HAP-1 (cell line): ENCODE results near the gene ST6GAL1.
A peak's percentile ranks its signal among the peaks of the same experiment; 100 is the strongest.

Experiments
- DNase-seq, 2 experiments: peaks; one replicate each; pipeline ENCODE4 v3.0.0-alpha.2; 2016 to 2020; ENCODE audit warnings: low spot score in 2 of 2
- H3K27me3 ChIP-seq: fragments of 250-450 bp; sonication (Bioruptor Pico); 2 replicates; pipeline ENCODE4 v1.5.1; 2020; ENCODE audit warnings: low read depth, mild to moderate bottlenecking, moderate library complexity
- H3K36me3 ChIP-seq: fragments of 250-450 bp; sonication (Bioruptor Pico); replicated peaks from 2 replicates; pipeline ENCODE4 v1.5.1; 2020; ENCODE audit warnings: mild to moderate bottlenecking
- H3K4me1 ChIP-seq: fragments of 250-450 bp; sonication (Bioruptor Pico); 2 replicates; pipeline ENCODE4 v1.5.1; 2020; ENCODE audit warnings: mild to moderate bottlenecking
- H3K4me3 ChIP-seq: fragments of 250-450 bp; sonication (Bioruptor Pico); 2 replicates; pipeline ENCODE4 v1.5.1; 2020; ENCODE audit warnings: mild to moderate bottlenecking, moderate library complexity
- H3K9me3 ChIP-seq: fragments of 250-450 bp; sonication (Bioruptor Pico); 2 replicates; pipeline ENCODE4 v1.5.1; 2020; ENCODE audit warnings: mild to moderate bottlenecking, moderate library complexity
- in situ Hi-C: fragments of 300-500 bp; cut with MboI; formaldehyde crosslinking; loops from 3 replicates; pipeline ENCODE4 v1.14.3; 2020; ENCODE audit warnings: low sequenced_read_pairs, inconsistent platforms, mixed read lengths

The ST6GAL1 gene

GRCh38 chr3:187080799-187081450 is 150.6 kb downstream of the ST6GAL1 start:
- peaks cover 22% of the 10 kb centered on the region for H3K4me1 ChIP-seq
- H3K4me3 ChIP-seq = no peak overlapping the region
- no peaks in the 10 kb centered on the region for H3K9me3 ChIP-seq
- in situ Hi-C loops = no loop called here
- no peak for DNase-seq
- H3K36me3 ChIP-seq = peaks cover 30% of the 10 kb centered on the region
- no peaks in the 10 kb centered on the region for H3K27me3 ChIP-seq

- DNase-seq = no peak
- peaks cover 22% of the 10 kb centered on the region for H3K4me1 ChIP-seq
- in situ Hi-C loops = no loop called here
- no peak overlapping the region for H3K4me3 ChIP-seq
- H3K27me3 ChIP-seq = no peaks in the 10 kb centered on the region
- no peaks in the 10 kb centered on the region for H3K9me3 ChIP-seq
- peaks cover 14% of the 10 kb centered on the region for H3K36me3 ChIP-seq
Measured at GRCh38 chr3:187082758-187083375, 152.5 kb downstream of the ST6GAL1 start.

GRCh38 chr3:187084126-187084525 is 153.8 kb downstream of the ST6GAL1 start:
- in situ Hi-C loops = no loop called here

GRCh38 chr3:187084580-187084979 is 154.3 kb downstream of the ST6GAL1 start:
- Histone ChIP-seq H3K4me3 (no peak overlapping the region), H3K4me1 (peaks cover 26% of the 10 kb centered on the region), H3K27me3 (no peaks in the 10 kb centered on the region), H3K9me3 (peaks cover 3% of the 10 kb centered on the region; the same call in 1 of the 2 replicates), H3K36me3 (no peaks in the 10 kb centered on the region)
- in situ Hi-C loops = no loop called here
- DNase-seq = no peak

More at GRCh38 chr3:187084126-187084525, 153.8 kb downstream of the ST6GAL1 start:
- Histone ChIP-seq H3K4me3 (no peak overlapping the region), H3K4me1 (peaks cover 27% of the 10 kb centered on the region), H3K36me3 (peaks cover 1% of the 10 kb centered on the region; the same call in 1 of the 2 replicates), H3K27me3 (no peaks in the 10 kb centered on the region), H3K9me3 (no peaks in the 10 kb centered on the region; the same call in 1 of the 2 replicates)
- DNase-seq = no peak

GRCh38 chr3:187085021-187085666 is 154.8 kb downstream of the ST6GAL1 start:
- Histone ChIP-seq H3K27me3 (no peaks in the 10 kb centered on the region), H3K9me3 (peaks cover 5% of the 10 kb centered on the region; the same call in 1 of the 2 replicates), H3K4me3 (no peak overlapping the region), H3K4me1 (peaks cover 20% of the 10 kb centered on the region), H3K36me3 (no peaks in the 10 kb centered on the region)
- in situ Hi-C loops = no loop called here
- no peak for DNase-seq

GRCh38 chr3:187085933-187086332 is 155.6 kb downstream of the ST6GAL1 start:
- in situ Hi-C loops = no loop called here
- no peak for DNase-seq
- Histone ChIP-seq H3K4me1 (peaks cover 17% of the 10 kb centered on the region), H3K4me3 (no peak overlapping the region), H3K36me3 (no peaks in the 10 kb centered on the region), H3K9me3 (peaks cover 5% of the 10 kb centered on the region; the same call in 1 of the 2 replicates), H3K27me3 (no peaks in the 10 kb centered on the region)

GRCh38 chr3:187086831-187087230 is 156.5 kb downstream of the ST6GAL1 start:
- H3K4me3 ChIP-seq = no peak overlapping the region
- in situ Hi-C loops = no loop called here
- no peak for DNase-seq

GRCh38 chr3:187088701-187089100 is 158.4 kb downstream of the ST6GAL1 start:
- H3K9me3 ChIP-seq = peaks cover 7% of the 10 kb centered on the region
- peaks cover 15% of the 10 kb centered on the region for H3K4me1 ChIP-seq
- no peak for DNase-seq
- no peaks in the 10 kb centered on the region for H3K27me3 ChIP-seq
- in situ Hi-C loops = no loop called here
- no peak overlapping the region for H3K4me3 ChIP-seq
- no peaks in the 10 kb centered on the region for H3K36me3 ChIP-seq

More at GRCh38 chr3:187086831-187087230, 156.5 kb downstream of the ST6GAL1 start:
- H3K36me3 ChIP-seq = no peaks in the 10 kb centered on the region
- peaks cover 5% of the 10 kb centered on the region; the same call in 1 of the 2 replicates for H3K9me3 ChIP-seq
- H3K27me3 ChIP-seq = no peaks in the 10 kb centered on the region
- peaks cover 15% of the 10 kb centered on the region for H3K4me1 ChIP-seq

GRCh38 chr3:187093320-187093719 is 163.0 kb downstream of the ST6GAL1 start:
- in situ Hi-C loops = no loop called here
- Histone ChIP-seq H3K27me3 (no peaks in the 10 kb centered on the region), H3K36me3 (no peaks in the 10 kb centered on the region), H3K4me1 (peaks cover 5% of the 10 kb centered on the region; the same call in 1 of the 2 replicates), H3K9me3 (peaks cover 9% of the 10 kb centered on the region), H3K4me3 (no peak overlapping the region)
- DNase-seq = no peak

- Histone ChIP-seq H3K9me3 (no peaks in the 10 kb centered on the region), H3K4me3 (no peak overlapping the region), H3K4me1 (no peaks in the 10 kb centered on the region), H3K27me3 (no peaks in the 10 kb centered on the region), H3K36me3 (no peaks in the 10 kb centered on the region)
- no peak for DNase-seq
- in situ Hi-C loops = no loop called here
Measured at GRCh38 chr3:187098923-187099512, 168.7 kb downstream of the ST6GAL1 start.

- Histone ChIP-seq H3K36me3 (no peaks in the 10 kb centered on the region), H3K27me3 (no peaks in the 10 kb centered on the region), H3K4me1 (peaks cover 14% of the 10 kb centered on the region), H3K4me3 (no peak overlapping the region), H3K9me3 (no peaks in the 10 kb centered on the region)
- in situ Hi-C loops = no loop called here
- DNase-seq = peak in 1 of 2 experiments; percentile 50
Measured at GRCh38 chr3:187101184-187102072, 171.1 kb downstream of the ST6GAL1 start.

- H3K36me3 ChIP-seq = no peaks in the 10 kb centered on the region
- no peak for DNase-seq
- in situ Hi-C loops = no loop called here
- H3K9me3 ChIP-seq = no peaks in the 10 kb centered on the region
- H3K4me3 ChIP-seq = no peak overlapping the region
- peaks cover 14% of the 10 kb centered on the region for H3K4me1 ChIP-seq
- H3K27me3 ChIP-seq = no peaks in the 10 kb centered on the region
Measured at GRCh38 chr3:187102073-187102634, 171.8 kb downstream of the ST6GAL1 start.

- no peak for DNase-seq
- in situ Hi-C loops = no loop called here
- H3K36me3 ChIP-seq = no peaks in the 10 kb centered on the region
- H3K4me1 ChIP-seq = peaks cover 14% of the 10 kb centered on the region
- H3K27me3 ChIP-seq = no peaks in the 10 kb centered on the region
- H3K4me3 ChIP-seq = no peak overlapping the region
- no peaks in the 10 kb centered on the region for H3K9me3 ChIP-seq
Measured at GRCh38 chr3:187103251-187103650, 172.9 kb downstream of the ST6GAL1 start.
